Peyer's patch (tissue), 4 donors: ENCODE data around the gene PTPRM.

Experiments
- POLR2A ChIP-seq, 2 donors: fragments of 450-650 bp; IDR thresholded peaks; one replicate each; pipeline ENCODE4 v1.5.1; 2017; ENCODE audit warnings: antibody characterized with exemption in 2 of 2, mild to moderate bottlenecking in 2 of 2, moderate library complexity in 2 of 2
- TF ChIP-seq, protein P1 (sequence below), 6 experiments: fragments of 450-650 bp in 4 of 6; fragments of 200-600 bp in 2 of 6; sonication (generic) in 1 of 6; IDR thresholded peaks; one replicate each; pipeline ENCODE4 v1.5.1; 2017 to 2019; ENCODE audit warnings: antibody characterized with exemption in 6 of 6, mild to moderate bottlenecking in 3 of 6, moderate library complexity in 1 of 6

DNA sequence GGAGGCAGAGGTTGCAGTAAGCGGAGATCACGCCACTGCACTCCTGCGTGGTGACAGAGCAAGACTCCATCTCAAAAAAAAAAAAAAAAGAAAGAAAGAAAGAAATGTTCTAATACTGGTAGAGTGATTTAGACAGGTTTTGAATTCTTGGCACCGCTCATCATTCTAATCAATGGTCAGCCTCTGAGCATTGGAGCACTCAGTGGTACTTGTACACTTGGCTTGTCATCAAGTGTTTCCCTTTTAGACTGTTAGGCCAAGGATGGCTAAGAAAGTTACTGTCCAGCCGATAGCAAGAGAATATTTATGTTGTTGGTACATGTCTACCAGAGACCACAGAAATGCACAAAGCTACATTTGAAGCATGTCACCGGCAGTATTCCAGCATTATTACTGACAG, 598.0 kb downstream of the PTPRM start:
- TF ChIP-seq, protein P1, sequence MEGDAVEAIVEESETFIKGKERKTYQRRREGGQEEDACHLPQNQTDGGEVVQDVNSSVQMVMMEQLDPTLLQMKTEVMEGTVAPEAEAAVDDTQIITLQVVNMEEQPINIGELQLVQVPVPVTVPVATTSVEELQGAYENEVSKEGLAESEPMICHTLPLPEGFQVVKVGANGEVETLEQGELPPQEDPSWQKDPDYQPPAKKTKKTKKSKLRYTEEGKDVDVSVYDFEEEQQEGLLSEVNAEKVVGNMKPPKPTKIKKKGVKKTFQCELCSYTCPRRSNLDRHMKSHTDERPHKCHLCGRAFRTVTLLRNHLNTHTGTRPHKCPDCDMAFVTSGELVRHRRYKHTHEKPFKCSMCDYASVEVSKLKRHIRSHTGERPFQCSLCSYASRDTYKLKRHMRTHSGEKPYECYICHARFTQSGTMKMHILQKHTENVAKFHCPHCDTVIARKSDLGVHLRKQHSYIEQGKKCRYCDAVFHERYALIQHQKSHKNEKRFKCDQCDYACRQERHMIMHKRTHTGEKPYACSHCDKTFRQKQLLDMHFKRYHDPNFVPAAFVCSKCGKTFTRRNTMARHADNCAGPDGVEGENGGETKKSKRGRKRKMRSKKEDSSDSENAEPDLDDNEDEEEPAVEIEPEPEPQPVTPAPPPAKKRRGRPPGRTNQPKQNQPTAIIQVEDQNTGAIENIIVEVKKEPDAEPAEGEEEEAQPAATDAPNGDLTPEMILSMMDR (IDR thresholded peaks at IDR 0.05): no peak
- no peak for TF ChIP-seq POLR2A (IDR thresholded peaks at IDR 0.05)
